Natural killer cell (primary cell): ENCODE measurements around the gene ENPP3. TPM values are rescaled to one million over a fixed set of nuclear protein-coding genes. Genes with fewer than 3 reads are reported as not detected.

Experiments
- ATAC-seq, 3 donors: fragments of 150-1000 bp in 2 of 3; fragments of 200-7000 bp in 1 of 3; cut with Tn5 transposase; 1 replicate in 1 of 3; 2 replicates in 2 of 3; pipeline ENCODE4 v1.10.0; 2021; ENCODE audit warnings: mild to moderate bottlenecking in 2 of 3, moderate library complexity in 2 of 3
- DNase-seq, 2 donors: peaks; one replicate each; pipeline versions ENCODE4 v3.0.0 to v3.0.0-alpha.2; 2013 to 2021; ENCODE audit warnings: mixed read lengths in 1 of 2
- H3K27ac ChIP-seq: one replicate; pipeline ENCODE4 v1.5.1; 2013; ENCODE audit warnings: mild to moderate bottlenecking, low read length
- H3K27me3 ChIP-seq: one replicate; pipeline ENCODE4 v1.6.1; 2013; ENCODE audit warnings: low read length; ENCODE audit not compliant: control insufficient read depth, insufficient read depth
- H3K36me3 ChIP-seq: one replicate; pipeline ENCODE4 v1.6.1; 2013; ENCODE audit warnings: low read length; ENCODE audit not compliant: control insufficient read depth, insufficient read depth
- H3K4me1 ChIP-seq: one replicate; pipeline ENCODE4 v1.6.1; 2013; ENCODE audit warnings: low read length; ENCODE audit not compliant: control insufficient read depth, insufficient read depth
- H3K4me3 ChIP-seq: one replicate; pipeline ENCODE4 v1.5.1; 2013; ENCODE audit warnings: low read length
- H3K9me3 ChIP-seq: one replicate; pipeline ENCODE4 v1.6.1; 2013; ENCODE audit warnings: low read length; ENCODE audit not compliant: control insufficient read depth, insufficient read depth
- H3K27ac Mint-ChIP-seq, 2 donors: one replicate each; pipeline ENCODE4 v1.8.0; 2022; ENCODE audit warnings: mild to moderate bottlenecking in 2 of 2, mixed read lengths in 2 of 2, moderate library complexity in 1 of 2
- H3K27me3 Mint-ChIP-seq, 2 donors: one replicate each; pipeline ENCODE4 v1.8.0; 2022; ENCODE audit warnings: low read depth in 2 of 2, mixed read lengths in 2 of 2
- H3K36me3 Mint-ChIP-seq: one replicate; pipeline ENCODE4 v1.8.0; 2022; ENCODE audit warnings: mixed read lengths
- H3K4me1 Mint-ChIP-seq, 2 donors: one replicate each; pipeline ENCODE4 v1.8.0; 2022; ENCODE audit warnings: mixed read lengths in 2 of 2
- H3K4me3 Mint-ChIP-seq: one replicate; pipeline ENCODE4 v1.8.0; 2022; ENCODE audit warnings: mild to moderate bottlenecking, moderate library complexity, mixed read lengths
- H3K9me3 Mint-ChIP-seq, 2 donors: one replicate each; pipeline ENCODE4 v1.8.0; 2022; ENCODE audit warnings: mixed read lengths in 2 of 2
- WGBS: methylation state at CpG from one replicate; pipeline ENCODE4 v1.1.7; 2013; ENCODE audit warnings: missing lambda C conversion rate; ENCODE audit not compliant: insufficient coverage; 5-methylcytosine and 5-hydroxymethylcytosine counted together
- intact Hi-C: fragments of 100-400 bp; cut with micrococcal nuclease; formaldehyde crosslinking; loops from one replicate; pipeline ENCODE4 v1.14.2; 2022
- total RNA-seq, 4 donors: library from RNA; stranded (reverse); fragments of 120-200 nt in 1 of 4; gene quantifications; one replicate each; pipeline versions ENCODE4 v1.2.3 to v1.2.4, GENCODE V29; 2013 to 2022
- TF ChIP-seq, protein P1 (sequence below): fragments of 200-600 bp; IDR thresholded peaks from one replicate; pipeline ENCODE4 v1.8.0; 2022; ENCODE audit warnings: antibody characterized with exemption

The ENPP3 gene
- total RNA-seq, 3 donors from 2014 or later (not counting 1 experiment from before 2014, with no cell fraction given), result 0.33 to 32.4 (median 1.8) TPM

DNA sequence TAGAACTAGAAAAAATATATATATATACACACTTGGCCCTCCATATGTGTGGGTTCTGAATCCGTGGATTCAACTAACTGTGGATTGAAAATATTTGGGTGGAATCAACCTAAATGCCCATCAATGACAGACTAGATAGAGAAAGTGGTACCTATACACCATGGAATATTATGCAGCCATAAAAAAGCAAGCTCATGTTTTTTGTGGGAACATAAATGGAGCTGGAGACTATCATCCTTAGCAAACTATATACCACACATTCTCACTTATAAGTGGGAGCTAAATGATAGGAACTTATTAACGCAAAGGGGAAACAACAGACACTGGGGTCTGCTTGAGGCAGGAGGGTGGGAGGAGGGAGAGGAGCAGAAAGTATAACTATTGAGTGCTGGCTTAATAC, 36.1 kb downstream of the ENPP3 start:
- no peak overlapping the region for H3K4me3 ChIP-seq
- Mint-ChIP-seq H3K4me1 (no peaks in the 10 kb centered on the region), H3K9me3 (no peaks in the 10 kb centered on the region), H3K4me3 (no peak overlapping the region), H3K36me3 (no peaks in the 10 kb centered on the region), H3K27me3 (no peaks in the 10 kb centered on the region), H3K27ac (no peak overlapping the region)
- ATAC-seq, result no peak
- no peaks in the 10 kb centered on the region for H3K9me3 ChIP-seq
- WGBS, result no CpG with 5 or more reads among the region's 2 CpGs
- H3K4me1 ChIP-seq, result no peaks in the 10 kb centered on the region
- no peaks in the 10 kb centered on the region for H3K36me3 ChIP-seq
- intact Hi-C loops, result no loop called here
- no peak for DNase-seq
- H3K27me3 ChIP-seq, result no peaks in the 10 kb centered on the region
- TF ChIP-seq, protein P1, sequence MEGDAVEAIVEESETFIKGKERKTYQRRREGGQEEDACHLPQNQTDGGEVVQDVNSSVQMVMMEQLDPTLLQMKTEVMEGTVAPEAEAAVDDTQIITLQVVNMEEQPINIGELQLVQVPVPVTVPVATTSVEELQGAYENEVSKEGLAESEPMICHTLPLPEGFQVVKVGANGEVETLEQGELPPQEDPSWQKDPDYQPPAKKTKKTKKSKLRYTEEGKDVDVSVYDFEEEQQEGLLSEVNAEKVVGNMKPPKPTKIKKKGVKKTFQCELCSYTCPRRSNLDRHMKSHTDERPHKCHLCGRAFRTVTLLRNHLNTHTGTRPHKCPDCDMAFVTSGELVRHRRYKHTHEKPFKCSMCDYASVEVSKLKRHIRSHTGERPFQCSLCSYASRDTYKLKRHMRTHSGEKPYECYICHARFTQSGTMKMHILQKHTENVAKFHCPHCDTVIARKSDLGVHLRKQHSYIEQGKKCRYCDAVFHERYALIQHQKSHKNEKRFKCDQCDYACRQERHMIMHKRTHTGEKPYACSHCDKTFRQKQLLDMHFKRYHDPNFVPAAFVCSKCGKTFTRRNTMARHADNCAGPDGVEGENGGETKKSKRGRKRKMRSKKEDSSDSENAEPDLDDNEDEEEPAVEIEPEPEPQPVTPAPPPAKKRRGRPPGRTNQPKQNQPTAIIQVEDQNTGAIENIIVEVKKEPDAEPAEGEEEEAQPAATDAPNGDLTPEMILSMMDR, result no peak
- H3K27ac ChIP-seq, result no peak overlapping the region

DNA sequence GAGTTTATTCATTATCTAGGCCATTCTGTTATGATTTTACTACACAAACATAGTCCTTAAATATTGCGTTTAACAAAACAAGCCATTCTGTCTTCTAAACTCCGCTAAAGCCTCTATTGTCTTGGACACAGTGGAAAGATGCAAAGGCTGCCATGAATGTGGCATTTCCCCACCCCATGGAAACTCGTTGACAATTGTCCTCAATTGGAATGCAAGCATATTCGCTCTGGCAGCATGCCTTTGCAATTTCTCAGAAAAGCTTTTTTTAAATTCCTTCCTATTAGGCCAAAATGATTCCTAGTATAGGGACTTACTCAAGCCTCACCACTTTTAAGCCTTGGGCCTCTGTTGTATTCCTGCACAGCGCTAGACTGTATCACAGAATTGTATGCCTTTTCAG, 41.3 kb downstream of the ENPP3 start:
- Mint-ChIP-seq H3K36me3 (no peaks in the 10 kb centered on the region), H3K27ac (no peak overlapping the region), H3K4me1 (no peaks in the 10 kb centered on the region), H3K9me3 (no peaks in the 10 kb centered on the region), H3K27me3 (no peaks in the 10 kb centered on the region), H3K4me3 (no peak overlapping the region)
- H3K4me3 ChIP-seq, result no peak overlapping the region
- no peaks in the 10 kb centered on the region for H3K27me3 ChIP-seq
- H3K36me3 ChIP-seq, result no peaks in the 10 kb centered on the region
- DNase-seq (no peak), ATAC-seq (no peak)
- H3K27ac ChIP-seq, result no peak overlapping the region
- H3K4me1 ChIP-seq, result no peaks in the 10 kb centered on the region
- H3K9me3 ChIP-seq, result no peaks in the 10 kb centered on the region
- intact Hi-C loops, result no loop called here
- TF ChIP-seq, protein P1, result no peak
- WGBS, result 93% methylated on average over 5 of the region's 5 CpGs

DNA sequence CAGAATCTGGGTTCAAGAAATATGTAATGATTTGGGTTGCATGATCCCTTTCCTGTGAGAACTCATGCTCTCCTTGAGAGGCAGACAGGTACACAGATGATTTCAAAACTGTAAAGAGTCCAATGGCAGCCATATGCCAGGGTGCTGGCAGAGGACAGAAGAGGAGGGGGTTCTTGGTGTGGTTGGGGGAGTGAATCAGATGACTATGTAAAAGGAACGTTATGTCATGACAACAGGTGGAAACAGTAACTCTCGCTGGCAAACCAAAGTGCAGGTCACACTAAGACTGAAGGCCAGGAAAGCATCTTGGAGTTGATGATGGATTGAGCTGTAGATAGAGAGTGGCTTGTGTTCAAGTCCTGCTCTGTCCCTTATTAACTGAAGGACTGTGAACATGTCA, 43.8 kb downstream of the ENPP3 start:
- H3K27ac ChIP-seq, result no peak overlapping the region
- H3K4me3 Mint-ChIP-seq, result no peak overlapping the region
- WGBS, result 98% methylated on average over 2 of the region's 2 CpGs
- ATAC-seq (no peak), DNase-seq (no peak)
- no peaks in the 10 kb centered on the region for H3K4me1 Mint-ChIP-seq
- H3K9me3 ChIP-seq, result no peaks in the 10 kb centered on the region
- H3K27me3 Mint-ChIP-seq, result no peaks in the 10 kb centered on the region
- H3K9me3 Mint-ChIP-seq, result no peaks in the 10 kb centered on the region
- H3K4me1 ChIP-seq, result peaks cover 13% of the 10 kb centered on the region
- H3K36me3 ChIP-seq, result no peaks in the 10 kb centered on the region
- H3K27me3 ChIP-seq, result no peaks in the 10 kb centered on the region
- TF ChIP-seq, protein P1, result no peak
- no peak overlapping the region for H3K27ac Mint-ChIP-seq
- H3K4me3 ChIP-seq, result no peak overlapping the region
- intact Hi-C loops, result no loop called here
- no peaks in the 10 kb centered on the region for H3K36me3 Mint-ChIP-seq

DNA sequence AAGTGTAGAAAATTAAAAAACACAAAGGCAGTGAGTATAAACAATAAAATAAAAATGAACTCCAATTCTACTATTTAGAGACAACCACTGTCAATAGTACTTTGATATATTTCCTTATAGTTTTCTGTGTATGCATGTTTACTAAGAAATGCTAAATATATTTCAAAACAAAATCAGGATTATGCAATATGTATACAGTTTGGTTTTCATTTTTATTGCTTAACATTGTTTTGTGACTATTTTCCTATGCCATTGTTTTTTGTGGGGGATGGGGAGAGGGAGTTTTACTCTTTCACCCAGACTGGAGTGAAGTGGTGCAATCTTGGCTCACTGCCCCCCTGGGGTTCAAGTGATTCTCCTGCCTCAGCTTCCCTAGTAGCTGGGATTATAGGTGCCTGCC, 44.5 kb downstream of the ENPP3 start:
- TF ChIP-seq, protein P1, result no peak
- Mint-ChIP-seq H3K27me3 (peaks cover 0 to 1% of the 10 kb centered on the region in 2 donors), H3K4me1 (no peaks in the 10 kb centered on the region), H3K9me3 (no peaks in the 10 kb centered on the region), H3K4me3 (no peak overlapping the region), H3K36me3 (no peaks in the 10 kb centered on the region), H3K27ac (no peak overlapping the region)
- Histone ChIP-seq H3K36me3 (no peaks in the 10 kb centered on the region), H3K4me3 (no peak overlapping the region), H3K4me1 (peaks cover 13% of the 10 kb centered on the region), H3K27ac (no peak overlapping the region), H3K27me3 (no peaks in the 10 kb centered on the region), H3K9me3 (no peaks in the 10 kb centered on the region)
- ATAC-seq (no peak), DNase-seq (no peak)
- intact Hi-C loops, result no loop called here
